Testis (tissue), 2 donors: ENCODE results near the gene NKD1.

ENCODE experiments used
- POLR2A ChIP-seq: fragments of 450-650 bp; IDR thresholded peaks from one replicate; pipeline ENCODE4 v1.6.1; 2017; ENCODE audit warnings: antibody characterized with exemption, mild to moderate bottlenecking, moderate library complexity
- TF ChIP-seq, protein P1 (sequence below), 3 experiments: fragments of 450-650 bp in 2 of 3; fragments of 200-600 bp in 1 of 3; sonication (generic) in 1 of 3; IDR thresholded peaks; one replicate each; pipeline ENCODE4 v1.5.1; 2016 to 2019; ENCODE audit warnings: antibody characterized with exemption in 3 of 3, mild to moderate bottlenecking in 2 of 3, moderate library complexity in 1 of 3

DNA sequence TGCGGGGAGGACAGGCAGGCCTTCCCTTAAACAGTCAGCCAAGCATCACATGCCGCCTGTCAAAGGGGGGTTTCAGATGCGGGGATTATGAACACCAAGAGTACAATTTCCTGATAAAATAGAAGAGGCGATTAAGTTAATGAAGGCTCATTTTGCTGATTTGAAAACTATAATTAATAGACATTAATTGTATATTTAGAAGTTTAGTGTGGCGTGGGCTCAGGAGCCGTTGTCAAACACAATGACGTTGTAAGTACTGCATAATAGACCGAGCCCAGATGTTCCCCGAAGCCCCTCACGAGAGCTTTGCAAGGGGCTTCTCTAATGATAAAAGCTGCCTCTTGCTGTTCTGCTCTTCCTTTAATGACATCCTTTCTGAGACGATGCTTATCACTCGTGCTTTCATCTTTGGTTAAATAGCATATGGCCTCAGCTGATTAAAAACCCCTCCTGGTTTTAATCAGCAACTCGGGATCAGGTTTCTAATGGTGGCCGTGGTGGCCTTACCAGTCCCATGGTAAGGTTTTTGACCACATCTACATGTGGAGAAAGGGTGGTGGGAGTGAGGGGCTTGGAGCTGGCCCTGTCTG is 104.7 kb downstream of the NKD1 start:
- TF ChIP-seq, protein P1, sequence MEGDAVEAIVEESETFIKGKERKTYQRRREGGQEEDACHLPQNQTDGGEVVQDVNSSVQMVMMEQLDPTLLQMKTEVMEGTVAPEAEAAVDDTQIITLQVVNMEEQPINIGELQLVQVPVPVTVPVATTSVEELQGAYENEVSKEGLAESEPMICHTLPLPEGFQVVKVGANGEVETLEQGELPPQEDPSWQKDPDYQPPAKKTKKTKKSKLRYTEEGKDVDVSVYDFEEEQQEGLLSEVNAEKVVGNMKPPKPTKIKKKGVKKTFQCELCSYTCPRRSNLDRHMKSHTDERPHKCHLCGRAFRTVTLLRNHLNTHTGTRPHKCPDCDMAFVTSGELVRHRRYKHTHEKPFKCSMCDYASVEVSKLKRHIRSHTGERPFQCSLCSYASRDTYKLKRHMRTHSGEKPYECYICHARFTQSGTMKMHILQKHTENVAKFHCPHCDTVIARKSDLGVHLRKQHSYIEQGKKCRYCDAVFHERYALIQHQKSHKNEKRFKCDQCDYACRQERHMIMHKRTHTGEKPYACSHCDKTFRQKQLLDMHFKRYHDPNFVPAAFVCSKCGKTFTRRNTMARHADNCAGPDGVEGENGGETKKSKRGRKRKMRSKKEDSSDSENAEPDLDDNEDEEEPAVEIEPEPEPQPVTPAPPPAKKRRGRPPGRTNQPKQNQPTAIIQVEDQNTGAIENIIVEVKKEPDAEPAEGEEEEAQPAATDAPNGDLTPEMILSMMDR (IDR thresholded peaks at IDR 0.05), result no peak
- no peak for TF ChIP-seq POLR2A
